HL-60/S4 (cell line): ENCODE measurements around the gene GATA6.

Experiments used
- in situ Hi-C: fragments of 300-500 bp; cut with MboI; formaldehyde crosslinking; loops from 2 replicates; pipeline ENCODE4 v1.14.3; 2022; ENCODE audit warnings: low sequenced_read_pairs

GATA6 gene

DNA sequence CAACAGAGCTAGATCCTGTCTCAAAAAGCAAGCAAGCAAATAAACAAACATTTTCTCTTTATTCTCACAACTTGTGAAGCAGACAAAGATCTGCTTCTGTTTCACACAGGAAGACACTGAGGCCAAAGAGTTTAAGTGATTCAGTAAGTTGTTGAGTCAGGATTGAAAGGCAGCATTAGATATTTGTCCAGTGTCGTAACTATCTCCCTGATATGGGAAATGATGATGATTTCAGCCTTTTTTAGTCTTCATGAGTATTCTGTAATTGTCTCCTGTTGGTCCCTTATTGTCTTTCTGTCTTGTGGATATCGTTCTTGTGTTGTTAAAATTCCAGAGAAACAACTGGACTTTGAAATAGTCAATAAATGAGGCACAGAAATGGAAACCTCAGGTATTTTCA, 59.6 kb downstream of the GATA6 start:
- in situ Hi-C loops: loop anchor here (25.0 kb wide), 1 partner anchor 92 kb away; no protein-coding TSS in a partner anchor

GRCh38 chr18:22229456-22230124, 60.2 kb downstream of the GATA6 start:
- in situ Hi-C loops: loop anchor here (25.0 kb wide), 1 partner anchor 92 kb away; no protein-coding TSS in a partner anchor

DNA sequence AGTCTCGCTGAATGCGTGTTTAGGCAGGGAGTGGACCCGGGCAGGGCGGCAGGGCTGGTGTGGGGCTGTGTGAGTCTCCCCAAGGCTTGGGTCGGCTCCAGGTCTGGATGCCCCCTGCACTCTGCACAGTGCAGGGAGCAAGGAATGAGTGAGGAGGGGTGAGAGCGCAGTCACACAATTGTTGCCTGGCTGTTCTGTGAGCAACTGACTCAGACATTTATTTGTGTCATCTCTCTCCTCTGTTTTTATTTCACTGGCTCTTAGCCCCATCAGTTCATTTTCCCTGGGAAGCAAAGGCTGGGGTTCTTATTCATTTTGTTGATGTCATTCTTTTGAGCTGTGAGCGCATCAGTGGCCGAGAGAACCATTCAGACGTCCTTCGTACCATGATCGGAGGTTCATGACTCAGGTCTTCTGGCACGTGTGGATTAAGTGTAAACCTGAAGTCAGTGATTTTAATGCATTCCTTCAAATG, 61.1 kb downstream of the GATA6 start:
- in situ Hi-C loops: loop anchor here (25.0 kb wide), 1 partner anchor 93 kb away; no protein-coding TSS in a partner anchor

GRCh38 chr18:22233266-22233665, 63.9 kb downstream of the GATA6 start:
- in situ Hi-C loops: loop anchor here (25.0 kb wide), 1 partner anchor 96 kb away; no protein-coding TSS in a partner anchor

GRCh38 chr18:22238036-22238435, 68.6 kb downstream of the GATA6 start:
- in situ Hi-C loops: loop anchor here (25.0 kb wide), 1 partner anchor 101 kb away; no protein-coding TSS in a partner anchor

DNA sequence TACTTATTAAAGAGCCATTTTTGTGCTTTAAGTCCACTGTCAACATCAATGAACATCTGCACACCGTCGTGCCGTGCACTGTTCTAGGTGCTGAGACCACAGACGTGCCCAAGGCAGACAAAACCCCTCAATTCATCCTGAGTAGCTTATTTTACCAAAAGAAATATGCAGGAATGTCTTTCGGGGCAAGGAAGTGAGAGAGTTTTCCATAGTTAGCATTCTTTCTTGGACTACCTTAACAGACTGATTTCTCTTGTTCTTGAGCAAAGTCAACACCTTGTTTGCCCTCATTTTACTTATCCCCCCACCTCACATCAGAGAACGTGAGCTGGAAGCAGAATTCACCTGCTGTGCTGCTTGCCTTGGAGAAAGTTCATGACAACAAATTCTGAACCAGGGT, 69.3 kb downstream of the GATA6 start:
- in situ Hi-C loops: loop anchor here (25.0 kb wide), 1 partner anchor 101 kb away; no protein-coding TSS in a partner anchor

- in situ Hi-C loops: loop anchor here (25.0 kb wide), 1 partner anchor 105 kb away; no protein-coding TSS in a partner anchor
These were observed 72.6 kb downstream of the GATA6 start for GRCh38 chr18:22241921-22242361.

DNA sequence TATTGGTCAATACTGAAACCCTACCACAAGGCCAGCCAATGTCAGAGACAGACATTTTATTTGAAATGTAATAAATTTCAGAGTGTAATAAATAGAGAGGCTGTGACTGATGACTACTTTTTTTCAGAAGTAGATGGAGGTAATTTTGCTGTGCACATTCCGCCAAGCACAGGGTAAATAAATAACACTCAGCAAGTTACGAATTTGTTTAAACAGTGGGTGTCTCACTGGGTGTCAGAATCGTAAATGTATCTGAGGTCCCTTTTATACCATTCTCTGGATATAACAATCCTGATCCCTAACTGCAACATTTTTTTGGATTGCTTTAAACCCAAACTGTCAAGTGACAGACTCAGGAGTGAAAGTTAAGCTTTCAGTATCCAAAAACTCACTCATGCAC, 74.1 kb downstream of the GATA6 start:
- in situ Hi-C loops: loop anchor here (25.0 kb wide), 1 partner anchor 106 kb away; no protein-coding TSS in a partner anchor

DNA sequence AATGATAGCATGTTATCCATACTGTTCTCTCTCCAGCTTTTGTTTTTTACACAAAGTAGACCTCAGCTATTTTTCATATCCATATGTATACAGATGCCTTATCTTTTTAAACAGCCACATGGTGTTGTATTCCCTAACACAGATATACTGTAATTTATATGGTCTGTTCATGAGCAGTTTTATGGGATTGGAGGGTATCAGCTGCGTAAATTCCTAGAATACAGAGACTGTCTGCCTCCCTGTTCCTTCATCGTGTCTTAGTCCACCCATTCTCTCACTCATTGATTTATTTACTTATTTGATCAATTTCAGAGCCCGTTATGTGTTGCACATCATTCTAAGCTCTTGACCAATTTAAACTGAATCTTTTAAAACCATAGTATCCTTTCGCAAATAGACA, 80.6 kb downstream of the GATA6 start:
- in situ Hi-C loops: no loop called here

- in situ Hi-C loops: no loop called here
These were observed 81.2 kb downstream of the GATA6 start for GRCh38 chr18:22250591-22250996.
